HepG2 (cell line): Measurements from ENCODE around the gene ABL2. TPM values are rescaled to one million over a fixed set of nuclear protein-coding genes. Genes with fewer than 3 reads are reported as not detected.

Source experiments
- ATAC-seq: fragments of 200-7000 bp; cut with Tn5 transposase; 3 replicates; pipeline ENCODE4 v1.9.1; 2020; ENCODE audit warnings: mild to moderate bottlenecking, moderate library complexity
- BruUV-seq: library from RNA; stranded (reverse); fragments of 400-500 nt; replicated peaks from 2 replicates; lab custom pipeline; 2021; lab: Mats Ljungman, UMichigan
- CTCF ChIA-PET: fragments of 300-600 bp; formaldehyde crosslinking; extraction: SDS; loops from one replicate; lab custom pipeline; 2021; ENCODE audit warnings: low total read pairs, inconsistent platforms, low intra/inter-chr PET ratio; lab: Yijun Ruan, JAX
- POLR2A ChIA-PET: fragments of 350-600 bp; sonication (Branson Sonifier 250); formaldehyde crosslinking; loops from one replicate; lab custom pipeline; 2020; ENCODE audit warnings: antibody characterized with exemption, inconsistent platforms; lab: Yijun Ruan, JAX
- DNase-seq: peaks from one replicate; pipeline ENCODE4 v3.0.0-alpha.2; 2015; ENCODE audit warnings: low spot score
- FAIRE-seq: peaks from 3 replicates; lab custom pipeline; 2011; peaks lifted over from hg19 to GRCh38; lab: Jason Lieb, UNC
- H2AFZ ChIP-seq: one replicate; pipeline ENCODE4 v1.6.1; 2011; ENCODE audit warnings: low read length, inconsistent platforms
- H3K27ac ChIP-seq: fragments of 300-600 bp; 3 replicates; pipeline ENCODE4 v1.8.0; 2011; ENCODE audit warnings: mixed run types, mild to moderate bottlenecking, mixed read lengths, low read length, inconsistent platforms; ENCODE audit not compliant: insufficient read depth; ENCODE audit errors: extremely low read length
- H3K27me3 ChIP-seq, 2 experiments: fragments of 200-600 bp in 1 of 2; 2 replicates in 1 of 2; 3 replicates in 1 of 2; pipeline versions ENCODE4 v1.6.0 to v1.8.0; 2011; ENCODE audit warnings: low read length in 2 of 2, mild to moderate bottlenecking in 2 of 2, moderate library complexity in 2 of 2, inconsistent platforms in 1 of 2; ENCODE audit not compliant: insufficient read depth in 2 of 2, control insufficient read depth in 1 of 2
- H3K36me3 ChIP-seq, 2 experiments: fragments of 200-600 bp in 1 of 2; replicated peaks in 1 of 2; 2 replicates in 1 of 2; 3 replicates in 1 of 2; pipeline versions ENCODE4 v1.5.1 to v1.8.0; 2011; ENCODE audit warnings: low read length in 2 of 2, inconsistent platforms in 1 of 2; ENCODE audit not compliant: insufficient read depth in 2 of 2, control insufficient read depth in 1 of 2
- H3K4me1 ChIP-seq: 2 replicates; pipeline ENCODE4 v1.5.1; 2012; ENCODE audit warnings: low read length, inconsistent platforms; ENCODE audit not compliant: insufficient read depth
- H3K4me2 ChIP-seq: 2 replicates; pipeline ENCODE4 v1.6.0; 2011; ENCODE audit warnings: low read depth, low read length, inconsistent platforms
- H3K4me3 ChIP-seq, 3 experiments: fragments of 200-600 bp in 1 of 3; sonication (generic), shearing (Covaris generic) in 1 of 3; replicated peaks in 1 of 3; 2 replicates each; pipeline ENCODE4 v1.5.1; 2011 to 2016; ENCODE audit warnings: low read length in 3 of 3, inconsistent platforms in 2 of 3, low read depth in 2 of 3, mild to moderate bottlenecking in 2 of 3, control low read depth in 1 of 3, mixed read lengths in 1 of 3; ENCODE audit not compliant: insufficient read depth in 1 of 3
- H3K79me2 ChIP-seq: one replicate; pipeline ENCODE4 v1.6.1; 2011; ENCODE audit warnings: low read length, inconsistent platforms; ENCODE audit not compliant: insufficient read depth
- H3K9ac ChIP-seq: 2 replicates; pipeline ENCODE4 v1.6.0; 2011; ENCODE audit warnings: mild to moderate bottlenecking, low read depth, low read length, inconsistent platforms; ENCODE audit not compliant: insufficient read depth
- H3K9me3 ChIP-seq: 2 replicates; pipeline ENCODE4 v1.5.1; 2012; ENCODE audit warnings: mild to moderate bottlenecking, low read length
- H4K20me1 ChIP-seq: 2 replicates; pipeline ENCODE4 v1.6.0; 2011; ENCODE audit warnings: inconsistent platforms, mild to moderate bottlenecking, low read length, moderate library complexity; ENCODE audit not compliant: insufficient read depth
- EED ChIP-seq: sonication (generic); formaldehyde crosslinking; IDR thresholded peaks from 2 replicates; pipeline ENCODE4 v1.5.0; 2020; ENCODE audit warnings: mild to moderate bottlenecking, missing genetic modification reagents
- NR1H2 ChIP-seq: sonication (generic); formaldehyde crosslinking; IDR thresholded peaks from 2 replicates; pipeline ENCODE4 v1.8.1; 2022; ENCODE audit warnings: low read depth, missing genetic modification reagents, borderline replicate concordance
- SATB2 ChIP-seq: sonication (generic); formaldehyde crosslinking; IDR thresholded peaks from 2 replicates; pipeline ENCODE4 v1.5.0; 2020; ENCODE audit warnings: missing genetic modification reagents
- ZBTB33 ChIP-seq: sonication (generic); formaldehyde crosslinking; IDR thresholded peaks from 2 replicates; pipeline ENCODE4 v1.4.0; 2020; ENCODE audit warnings: missing genetic modification reagents
- ZNF547 ChIP-seq: sonication (generic); formaldehyde crosslinking; IDR thresholded peaks from 2 replicates; pipeline ENCODE4 v1.5.1; 2020; ENCODE audit warnings: mild to moderate bottlenecking, missing genetic modification reagents
- WGBS: methylation state at CpG from one replicate; pipeline ENCODE4 v1.1.6; 2017; ENCODE audit warnings: low lambda C conversion rate; 5-methylcytosine and 5-hydroxymethylcytosine counted together
- in situ Hi-C: cut with HindIII; loops from 2 replicates; pipeline ENCODE4 v1.10.0; 2017; ENCODE audit warnings: low pct_unique_long_range_greater_than_20kb; ENCODE audit not compliant: extremely low pct_ligation_motif_present
- intact Hi-C: fragments of 100-400 bp; cut with micrococcal nuclease; formaldehyde crosslinking; loops from one replicate; pipeline ENCODE4 v1.10.0; 2022; ENCODE audit not compliant: unreplicated experiment
- polyA plus RNA-seq, 8 experiments: library from polyadenylated mRNA; depleted of rRNA in 3 of 8; stranded (reverse) in 7 of 8; unstranded in 1 of 8; fragments of >200 nt; fragmentation: Illumina TruSeq in 4 of 8; extraction: Trizol in 4 of 8; gene quantifications; 2 replicates each; pipeline versions ENCODE4 v1.2.1 to v1.2.3, GENCODE V29; 2011 to 2016; ENCODE audit warnings: low read depth in 4 of 8, missing spikeins in 1 of 8, mixed read lengths in 1 of 8; ENCODE audit not compliant: insufficient read depth in 1 of 8
- total RNA-seq, 5 experiments: library from RNA; depleted of rRNA; stranded (reverse); fragments of >200 nt; fragmentation: Illumina TruSeq; extraction: Trizol; gene quantifications; 2 replicates each; pipeline ENCODE4 v1.2.3, GENCODE V29; 2016; ENCODE audit warnings: low read depth in 1 of 5
- TF ChIP-seq, protein P1 (sequence below): sonication (generic); formaldehyde crosslinking; IDR thresholded peaks from 2 replicates; pipeline ENCODE4 v1.5.0; 2020; ENCODE audit warnings: mild to moderate bottlenecking, missing genetic modification reagents

The ABL2 gene
- total and polyA plus RNA-seq, 2 of the 13 experiments (the other 11 are each of a cell fraction or from before 2014, with no cell fraction given), result 5.8 to 6.0 TPM

DNA sequence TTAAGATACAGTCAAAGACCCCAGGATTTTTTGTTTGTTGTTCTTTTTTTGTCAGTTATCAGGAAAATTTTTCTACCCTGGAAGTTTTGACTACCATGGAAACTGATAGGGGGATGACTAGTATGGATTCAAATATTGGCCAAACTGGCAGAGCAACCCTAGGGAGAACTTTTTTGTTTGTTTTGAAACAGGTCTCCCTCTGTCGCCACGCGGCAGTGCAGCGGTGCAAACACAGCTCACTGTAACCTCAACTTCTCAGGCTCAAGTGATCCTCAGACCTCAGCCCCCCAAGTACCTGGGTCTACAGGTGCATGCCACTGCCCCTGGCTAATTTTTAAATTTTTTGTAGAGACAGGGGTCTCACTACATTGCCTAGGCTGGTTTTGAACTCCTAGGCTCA lies 101.0 kb downstream of the ABL2 start:
- intact Hi-C loops, result loop anchor here (2.0 kb wide), 1 partner anchor 38 kb away; no protein-coding TSS in a partner anchor
- Histone ChIP-seq H3K9me3 (no peaks in the 10 kb centered on the region), H4K20me1 (no peaks in the 10 kb centered on the region), H3K27me3 (no peaks in the 10 kb centered on the region), H2AFZ (no peak overlapping the region), H3K79me2 (peaks cover 3% of the 10 kb centered on the region), H3K9ac (no peak overlapping the region), H3K4me2 (no peak overlapping the region), H3K27ac (no peak overlapping the region), H3K4me3 (no peak overlapping the region), H3K36me3 (peaks cover 5 to 32% of the 10 kb centered on the region in 2 experiments; a peak in 3 of 5 replicates), H3K4me1 (peaks cover 15% of the 10 kb centered on the region)
- ATAC-seq, result no peak
- POLR2A ChIA-PET, result no interaction called here
- TF ChIP-seq EED, result no peak
- peak; percentile 84 for TF ChIP-seq ZBTB33 (CRISPR knock-in tag)
- in situ Hi-C loops, result loop anchor here (10.0 kb wide), 1 partner anchor 166 kb away; the partner anchor contains the start of gene SOAT1
- CTCF ChIA-PET, result no interaction called here
- WGBS, result 98% methylated on average over 4 of the region's 4 CpGs
- DNase-seq, result no peak
- BruUV-seq, result no TSS peak
- FAIRE-seq, result no peak

- H3K36me3 ChIP-seq, result peaks cover 5 to 32% of the 10 kb centered on the region in 2 experiments; a peak in 3 of 5 replicates
- BruUV-seq, result no TSS peak
- no peaks in the 10 kb centered on the region for H3K79me2 ChIP-seq
- ChIA-PET CTCF (no interaction called here), POLR2A (no interaction called here)
- ATAC-seq, result no peak
- no peak overlapping the region for H2AFZ ChIP-seq
- in situ Hi-C loops (loop anchor here (10.0 kb wide), 1 partner anchor 167 kb away; the partner anchor contains the start of gene SOAT1), intact Hi-C loops (no loop called here)
- H3K27ac ChIP-seq, result no peak overlapping the region
- no peak overlapping the region for H3K4me3 ChIP-seq
- H3K9me3 ChIP-seq, result no peaks in the 10 kb centered on the region
- H3K27me3 ChIP-seq, result no peaks in the 10 kb centered on the region
- no peak for DNase-seq
- no peak overlapping the region for H3K9ac ChIP-seq
- 97% methylated on average over 5 of the region's 5 CpGs for WGBS
- FAIRE-seq, result no peak
- peaks cover 15% of the 10 kb centered on the region for H3K4me1 ChIP-seq
- H3K4me2 ChIP-seq, result no peak overlapping the region
- H4K20me1 ChIP-seq, result no peaks in the 10 kb centered on the region
- TF ChIP-seq, protein P1, sequence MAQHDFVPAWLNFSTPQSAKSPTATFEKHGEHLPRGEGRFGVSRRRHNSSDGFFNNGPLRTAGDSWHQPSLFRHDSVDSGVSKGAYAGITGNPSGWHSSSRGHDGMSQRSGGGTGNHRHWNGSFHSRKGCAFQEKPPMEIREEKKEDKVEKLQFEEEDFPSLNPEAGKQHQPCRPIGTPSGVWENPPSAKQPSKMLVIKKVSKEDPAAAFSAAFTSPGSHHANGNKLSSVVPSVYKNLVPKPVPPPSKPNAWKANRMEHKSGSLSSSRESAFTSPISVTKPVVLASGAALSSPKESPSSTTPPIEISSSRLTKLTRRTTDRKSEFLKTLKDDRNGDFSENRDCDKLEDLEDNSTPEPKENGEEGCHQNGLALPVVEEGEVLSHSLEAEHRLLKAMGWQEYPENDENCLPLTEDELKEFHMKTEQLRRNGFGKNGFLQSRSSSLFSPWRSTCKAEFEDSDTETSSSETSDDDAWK (CRISPR knock-in tag), result no peak
- no peak for TF ChIP-seq NR1H2 (CRISPR knock-in tag)
- TF ChIP-seq SATB2 (CRISPR knock-in tag), result no peak
- TF ChIP-seq ZNF547 (CRISPR knock-in tag), result no peak
Measured at GRCh38 chr1:179127163-179127895, 102.1 kb downstream of the ABL2 start.
